H9 (cell line): Measurements from ENCODE around the gene ABLIM1. TPM values are rescaled to one million over a fixed set of nuclear protein-coding genes. Genes with fewer than 3 reads are reported as not detected.

Experiments used
- DNase-seq: peaks from one replicate; pipeline ENCODE4 v3.0.0-alpha.2; 2017
- H2AFZ ChIP-seq: one replicate; pipeline ENCODE4 v1.6.1; 2013; ENCODE audit warnings: mild to moderate bottlenecking, low read length, control low read depth, moderate library complexity
- H2AK5ac ChIP-seq: 2 replicates; pipeline ENCODE4 v1.6.1; 2013; ENCODE audit warnings: low read length, control low read depth, mixed read lengths; ENCODE audit not compliant: insufficient read length
- H2BK120ac ChIP-seq: one replicate; pipeline ENCODE4 v1.6.1; 2013; ENCODE audit warnings: low read depth, mild to moderate bottlenecking, low read length, control low read depth, inconsistent platforms; ENCODE audit not compliant: poor library complexity, severe bottlenecking
- H2BK12ac ChIP-seq: 2 replicates; pipeline ENCODE4 v1.6.1; 2013; ENCODE audit warnings: low read length, control low read depth, mixed read lengths, low read depth; ENCODE audit not compliant: insufficient read length
- H2BK15ac ChIP-seq: 2 replicates; pipeline ENCODE4 v1.6.1; 2013; ENCODE audit warnings: low read depth, low read length, control low read depth
- H2BK20ac ChIP-seq: one replicate; pipeline ENCODE4 v1.6.1; 2013; ENCODE audit warnings: low read depth, mild to moderate bottlenecking, low read length, control low read depth, inconsistent platforms; ENCODE audit not compliant: poor library complexity, severe bottlenecking
- H2BK5ac ChIP-seq: 2 replicates; pipeline ENCODE4 v1.6.1; 2013; ENCODE audit warnings: low read length, control low read depth, mixed read lengths; ENCODE audit not compliant: insufficient read length
- H3K14ac ChIP-seq: 2 replicates; pipeline ENCODE4 v1.6.1; 2013; ENCODE audit warnings: low read length, control low read depth; ENCODE audit not compliant: insufficient read depth
- H3K18ac ChIP-seq: 2 replicates; pipeline ENCODE4 v1.6.1; 2013; ENCODE audit warnings: low read depth, mild to moderate bottlenecking, mixed read lengths, low read length, control low read depth; ENCODE audit not compliant: insufficient read length
- H3K23ac ChIP-seq: 2 replicates; pipeline ENCODE4 v1.6.1; 2013; ENCODE audit warnings: low read length, control low read depth, mixed read lengths, low read depth; ENCODE audit not compliant: insufficient read length
- H3K23me2 ChIP-seq: 2 replicates; pipeline ENCODE4 v1.6.1; 2013; ENCODE audit warnings: low read depth, mild to moderate bottlenecking, mixed read lengths, low read length, control low read depth; ENCODE audit not compliant: insufficient read length, poor library complexity, severe bottlenecking
- H3K27ac ChIP-seq: 2 replicates; pipeline ENCODE4 v1.5.1; 2013; ENCODE audit warnings: low read length, control low read depth, mixed read lengths, low read depth; ENCODE audit not compliant: insufficient read length
- H3K27me3 ChIP-seq: 2 replicates; pipeline ENCODE4 v1.6.1; 2013; ENCODE audit warnings: low read length, control low read depth, inconsistent platforms; ENCODE audit not compliant: insufficient read depth
- H3K4ac ChIP-seq: 2 replicates; pipeline ENCODE4 v1.6.1; 2013; ENCODE audit warnings: low read depth, mild to moderate bottlenecking, control low read depth, inconsistent platforms, low read length, moderate library complexity
- H3K4me1 ChIP-seq: 2 replicates; pipeline ENCODE4 v1.6.1; 2013; ENCODE audit warnings: low read length, control low read depth, inconsistent platforms; ENCODE audit not compliant: insufficient read depth
- H3K4me2 ChIP-seq: 2 replicates; pipeline ENCODE4 v1.6.1; 2013; ENCODE audit warnings: low read length, control low read depth, mixed read lengths; ENCODE audit not compliant: insufficient read length, insufficient read depth
- H3K56ac ChIP-seq: 2 replicates; pipeline ENCODE4 v1.6.1; 2013; ENCODE audit warnings: low read depth, mild to moderate bottlenecking, mixed read lengths, low read length, control low read depth; ENCODE audit not compliant: insufficient read length
- H3K79me1 ChIP-seq: 2 replicates; pipeline ENCODE4 v1.6.1; 2013; ENCODE audit warnings: low read depth, mild to moderate bottlenecking, moderate library complexity, low read length, control low read depth, inconsistent platforms; ENCODE audit not compliant: insufficient read depth, poor library complexity, severe bottlenecking
- H3K79me2 ChIP-seq: 2 replicates; pipeline ENCODE4 v1.6.1; 2013; ENCODE audit warnings: low read length, control low read depth, inconsistent platforms; ENCODE audit not compliant: insufficient read depth
- H3K9ac ChIP-seq: 2 replicates; pipeline ENCODE4 v1.6.1; 2013; ENCODE audit warnings: low read length, control low read depth, mixed read lengths; ENCODE audit not compliant: insufficient read length; ENCODE audit errors: extremely low read depth
- H3K9me3 ChIP-seq: one replicate; pipeline ENCODE4 v1.6.1; 2013; ENCODE audit warnings: low read depth, low read length, inconsistent platforms; ENCODE audit not compliant: control insufficient read depth
- H3T11ph ChIP-seq: one replicate; pipeline ENCODE4 v1.6.1; 2013; ENCODE audit warnings: mild to moderate bottlenecking, low read length, control low read depth, inconsistent platforms
- H4K20me1 ChIP-seq: one replicate; pipeline ENCODE4 v1.6.1; 2013; ENCODE audit not compliant: control insufficient read depth, insufficient read length, insufficient read depth
- H4K5ac ChIP-seq: 2 replicates; pipeline ENCODE4 v1.6.1; 2013; ENCODE audit warnings: low read depth, mild to moderate bottlenecking, mixed read lengths, low read length, control low read depth; ENCODE audit not compliant: insufficient read length
- H4K8ac ChIP-seq: replicated peaks from 2 replicates; pipeline ENCODE4 v1.6.1; 2013; ENCODE audit warnings: low read length, control low read depth, mixed read lengths, low read depth; ENCODE audit not compliant: insufficient read length
- H4K91ac ChIP-seq: 2 replicates; pipeline ENCODE4 v1.6.1; 2013; ENCODE audit warnings: low read depth, mild to moderate bottlenecking, moderate library complexity, mixed read lengths, low read length, control low read depth; ENCODE audit not compliant: insufficient read length
- H3K27ac Mint-ChIP-seq, 3 experiments: 2 replicates in 2 of 3; 3 replicates in 1 of 3; pipeline ENCODE4 v1.8.0; 2020 to 2021; ENCODE audit warnings: mixed read lengths in 3 of 3, mild to moderate bottlenecking in 1 of 3, moderate library complexity in 1 of 3
- H3K27me3 Mint-ChIP-seq: 2 replicates; pipeline ENCODE4 v1.8.0; 2021; ENCODE audit warnings: low read depth, mild to moderate bottlenecking, moderate library complexity, mixed read lengths
- H3K36me3 Mint-ChIP-seq, 3 experiments: 2 replicates in 2 of 3; 3 replicates in 1 of 3; pipeline ENCODE4 v1.8.0; 2020 to 2021; ENCODE audit warnings: low read depth in 3 of 3, mixed read lengths in 3 of 3; ENCODE audit not compliant: insufficient read depth in 1 of 3
- H3K4me1 Mint-ChIP-seq, 2 experiments: 2 replicates each; pipeline ENCODE4 v1.8.0; 2020; ENCODE audit warnings: mixed read lengths in 2 of 2
- H3K4me3 Mint-ChIP-seq, 2 experiments: 2 replicates in 1 of 2; 3 replicates in 1 of 2; pipeline ENCODE4 v1.8.0; 2020 to 2021; ENCODE audit warnings: mild to moderate bottlenecking in 2 of 2, mixed read lengths in 2 of 2, moderate library complexity in 1 of 2
- H3K9me3 Mint-ChIP-seq, 2 experiments: 2 replicates in 1 of 2; 3 replicates in 1 of 2; pipeline ENCODE4 v1.8.0; 2020; ENCODE audit warnings: mild to moderate bottlenecking in 2 of 2, mixed read lengths in 2 of 2, moderate library complexity in 1 of 2
- WGBS: extraction: QIAGEN DNeasy Blood & Tissue Kit; methylation state at CpG from one replicate; pipeline ENCODE4 v1.1.7; 2013; ENCODE audit warnings: missing lambda C conversion rate, low lambda C conversion rate, mixed read lengths; ENCODE audit not compliant: insufficient read length; ENCODE audit errors: extremely low coverage; 5-methylcytosine and 5-hydroxymethylcytosine counted together
- total RNA-seq: library from RNA; stranded (reverse); gene quantifications from 2 replicates; pipeline ENCODE4 v1.2.1, GENCODE V29; 2021
- TF ChIP-seq, protein P1 (sequence below): fragments of 200-600 bp; sonication (generic); conservative IDR thresholded peaks from 3 replicates; pipeline ENCODE4 v1.8.0; 2021; ENCODE audit warnings: antibody characterized with exemption, mild to moderate bottlenecking

ABLIM1 gene
- total RNA-seq, 1 experiment from 2014 or later: 32.1 TPM

DNA sequence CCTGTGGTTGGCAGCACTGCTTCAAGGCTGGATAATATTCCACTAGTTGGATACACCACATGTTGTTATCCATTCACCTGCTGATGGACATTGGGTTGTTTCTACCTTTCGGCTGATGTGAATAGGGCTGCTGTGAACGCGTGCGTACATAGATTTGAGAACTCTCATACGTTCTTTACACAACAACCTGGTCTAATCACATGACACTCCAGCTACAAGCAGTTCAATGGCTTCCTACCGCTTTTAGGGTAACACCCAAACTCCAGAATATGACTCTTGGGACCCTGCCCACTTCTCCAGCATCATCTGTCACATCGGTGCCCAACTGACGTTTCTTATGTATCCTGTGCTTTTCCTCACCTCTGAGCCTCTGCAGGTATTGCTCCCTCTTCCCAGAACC lies 114.6 kb downstream of the ABLIM1 start:
- Histone ChIP-seq H2BK5ac (no peak overlapping the region), H4K20me1 (no peaks in the 10 kb centered on the region), H2BK12ac (no peak overlapping the region), H4K91ac (no peak overlapping the region), H3K27me3 (no peaks in the 10 kb centered on the region; the same call in 1 of the 2 replicates), H3K14ac (no peak overlapping the region), H3K9me3 (no peaks in the 10 kb centered on the region), H2BK15ac (no peak overlapping the region), H3K23ac (no peak overlapping the region), H2BK20ac (no peak overlapping the region), H3K23me2 (no peaks in the 10 kb centered on the region), H3K18ac (no peak overlapping the region), H2AFZ (no peak overlapping the region), H3K79me1 (no peaks in the 10 kb centered on the region), H2BK120ac (no peak overlapping the region), H3K4me2 (no peak overlapping the region), H3K4me1 (peaks cover 3% of the 10 kb centered on the region; the same call in 1 of the 2 replicates), H3K56ac (no peak overlapping the region), H3T11ph (no peak overlapping the region), H4K5ac (no peak overlapping the region), H4K8ac (no peak overlapping the region), H3K27ac (no peak overlapping the region), H3K9ac (no peak overlapping the region), H2AK5ac (no peak overlapping the region), H3K4ac (no peak overlapping the region), H3K79me2 (no peaks in the 10 kb centered on the region)
- Mint-ChIP-seq H3K36me3 (no peaks in the 10 kb centered on the region; a peak in 1 of 7 replicates), H3K9me3 (no peaks in the 10 kb centered on the region), H3K4me3 (no peak overlapping the region), H3K27ac (no peak overlapping the region), H3K4me1 (peaks cover 13 to 15% of the 10 kb centered on the region in 2 experiments), H3K27me3 (peaks cover 39% of the 10 kb centered on the region)
- no peak for DNase-seq
- no CpG with 5 or more reads among the region's 8 CpGs for WGBS
- TF ChIP-seq, protein P1, sequence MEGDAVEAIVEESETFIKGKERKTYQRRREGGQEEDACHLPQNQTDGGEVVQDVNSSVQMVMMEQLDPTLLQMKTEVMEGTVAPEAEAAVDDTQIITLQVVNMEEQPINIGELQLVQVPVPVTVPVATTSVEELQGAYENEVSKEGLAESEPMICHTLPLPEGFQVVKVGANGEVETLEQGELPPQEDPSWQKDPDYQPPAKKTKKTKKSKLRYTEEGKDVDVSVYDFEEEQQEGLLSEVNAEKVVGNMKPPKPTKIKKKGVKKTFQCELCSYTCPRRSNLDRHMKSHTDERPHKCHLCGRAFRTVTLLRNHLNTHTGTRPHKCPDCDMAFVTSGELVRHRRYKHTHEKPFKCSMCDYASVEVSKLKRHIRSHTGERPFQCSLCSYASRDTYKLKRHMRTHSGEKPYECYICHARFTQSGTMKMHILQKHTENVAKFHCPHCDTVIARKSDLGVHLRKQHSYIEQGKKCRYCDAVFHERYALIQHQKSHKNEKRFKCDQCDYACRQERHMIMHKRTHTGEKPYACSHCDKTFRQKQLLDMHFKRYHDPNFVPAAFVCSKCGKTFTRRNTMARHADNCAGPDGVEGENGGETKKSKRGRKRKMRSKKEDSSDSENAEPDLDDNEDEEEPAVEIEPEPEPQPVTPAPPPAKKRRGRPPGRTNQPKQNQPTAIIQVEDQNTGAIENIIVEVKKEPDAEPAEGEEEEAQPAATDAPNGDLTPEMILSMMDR: no peak
